IMR-90 (cell line): ENCODE measurements around the gene RNH1. TPM values are rescaled to one million over a fixed set of nuclear protein-coding genes. Genes with fewer than 3 reads are reported as not detected.

ENCODE experiments used
- ATAC-seq: fragments of 200-7000 bp; cut with Tn5 transposase; 2 replicates; pipeline ENCODE4 v1.9.1; 2020; ENCODE audit warnings: low read depth, mild to moderate bottlenecking, moderate library complexity
- BruUV-seq: library from RNA; stranded (reverse); fragments of 400-500 nt; replicated peaks from 2 replicates; lab custom pipeline; 2021; lab: Mats Ljungman, UMichigan
- CTCF ChIA-PET: fragments of 300-600 bp; formaldehyde crosslinking; extraction: SDS; loops from one replicate; lab custom pipeline; 2021; ENCODE audit warnings: antibody characterized with exemption; lab: Yijun Ruan, JAX
- POLR2A ChIA-PET: fragments of 300-600 bp; sonication (Branson Sonifier 250); formaldehyde crosslinking; loops from one replicate; lab custom pipeline; 2022; ENCODE audit warnings: antibody characterized with exemption; ENCODE audit not compliant: unreplicated experiment; lab: Charles Lee
- DNase-seq: peaks from one replicate; pipeline ENCODE4 v3.0.0; 2013
- H2AFZ ChIP-seq: replicated peaks from 2 replicates; pipeline ENCODE3; 2013; ENCODE audit warnings: low read length, mild to moderate bottlenecking; ENCODE audit not compliant: poor library complexity
- H2AK5ac ChIP-seq: 2 replicates; pipeline ENCODE4 v1.6.1; 2013; ENCODE audit warnings: low read depth, low read length, inconsistent platforms
- H2AK9ac ChIP-seq: replicated peaks from 2 replicates; pipeline ENCODE3; 2013; ENCODE audit warnings: mild to moderate bottlenecking, low read depth, low read length, moderate library complexity; ENCODE audit not compliant: poor library complexity
- H2BK120ac ChIP-seq: 2 replicates; pipeline ENCODE4 v1.6.1; 2013; ENCODE audit warnings: low read depth, low read length, inconsistent platforms
- H2BK15ac ChIP-seq: 3 replicates; pipeline ENCODE4 v1.6.1; 2013; ENCODE audit warnings: low read depth, low read length, inconsistent platforms
- H2BK20ac ChIP-seq: 2 replicates; pipeline ENCODE4 v1.6.1; 2013; ENCODE audit warnings: low read depth, mild to moderate bottlenecking, inconsistent platforms, low read length, moderate library complexity
- H2BK5ac ChIP-seq: 2 replicates; pipeline ENCODE4 v1.6.1; 2013; ENCODE audit warnings: mild to moderate bottlenecking, low read depth, low read length, inconsistent platforms; ENCODE audit not compliant: poor library complexity, severe bottlenecking
- H3K14ac ChIP-seq: replicated peaks from 2 replicates; pipeline ENCODE4 v1.6.1; 2013; ENCODE audit warnings: low read depth, low read length, inconsistent platforms
- H3K18ac ChIP-seq: 2 replicates; pipeline ENCODE4 v1.6.1; 2013; ENCODE audit warnings: low read depth, low read length, control low read depth
- H3K23ac ChIP-seq: 2 replicates; pipeline ENCODE4 v1.6.1; 2013; ENCODE audit warnings: low read depth, low read length, inconsistent platforms
- H3K27ac ChIP-seq: 2 replicates; pipeline ENCODE4 v1.5.1; 2013; ENCODE audit warnings: mild to moderate bottlenecking, control low read depth, low read length; ENCODE audit not compliant: insufficient read depth
- H3K27me3 ChIP-seq: 2 replicates; pipeline ENCODE4 v1.6.1; 2013; ENCODE audit warnings: low read length; ENCODE audit not compliant: control insufficient read depth, insufficient read depth
- H3K36me3 ChIP-seq: 2 replicates; pipeline ENCODE4 v1.6.1; 2013; ENCODE audit warnings: low read length, mixed read lengths; ENCODE audit not compliant: control insufficient read depth, insufficient read depth
- H3K4ac ChIP-seq: 2 replicates; pipeline ENCODE4 v1.6.1; 2013; ENCODE audit warnings: low read depth, low read length, inconsistent platforms
- H3K4me1 ChIP-seq: 2 replicates; pipeline ENCODE4 v1.6.1; 2013; ENCODE audit warnings: low read length, mixed read lengths; ENCODE audit not compliant: control insufficient read depth, insufficient read depth
- H3K4me2 ChIP-seq: 2 replicates; pipeline ENCODE4 v1.6.1; 2013; ENCODE audit warnings: low read depth, mild to moderate bottlenecking, control low read depth, low read length, moderate library complexity
- H3K4me3 ChIP-seq: 2 replicates; pipeline ENCODE4 v1.5.1; 2013; ENCODE audit warnings: low read depth, mild to moderate bottlenecking, control low read depth, low read length, moderate library complexity; ENCODE audit not compliant: insufficient read depth
- H3K56ac ChIP-seq: 2 replicates; pipeline ENCODE4 v1.6.1; 2013; ENCODE audit warnings: low read length, inconsistent platforms; ENCODE audit not compliant: insufficient read depth; ENCODE audit errors: extremely low read depth
- H3K79me1 ChIP-seq, 2 experiments: 2 replicates each; pipeline ENCODE4 v1.6.1; 2013; ENCODE audit warnings: low read length in 2 of 2, inconsistent platforms in 1 of 2, low read depth in 1 of 2
- H3K9ac ChIP-seq: 2 replicates; pipeline ENCODE4 v1.6.1; 2013; ENCODE audit warnings: low read depth, low read length, control low read depth
- H3K9me1 ChIP-seq: 2 replicates; pipeline ENCODE4 v1.6.1; 2013; ENCODE audit warnings: low read length, inconsistent platforms; ENCODE audit not compliant: insufficient read depth
- H3K9me3 ChIP-seq: 2 replicates; pipeline ENCODE4 v1.6.1; 2013; ENCODE audit warnings: low read length; ENCODE audit not compliant: control insufficient read depth, insufficient read depth
- H4K20me1 ChIP-seq: 2 replicates; pipeline ENCODE4 v1.6.1; 2013; ENCODE audit warnings: low read length, inconsistent platforms; ENCODE audit not compliant: insufficient read depth
- H4K5ac ChIP-seq: 2 replicates; pipeline ENCODE4 v1.6.1; 2013; ENCODE audit warnings: mild to moderate bottlenecking, low read depth, low read length, control low read depth
- H4K8ac ChIP-seq, 2 experiments: 2 replicates each; pipeline ENCODE4 v1.6.1; 2013; ENCODE audit warnings: low read depth in 2 of 2, low read length in 2 of 2, control low read depth in 1 of 2, inconsistent platforms in 1 of 2
- H4K91ac ChIP-seq: 2 replicates; pipeline ENCODE4 v1.6.1; 2013; ENCODE audit warnings: low read depth, low read length, inconsistent platforms; ENCODE audit not compliant: insufficient read depth
- BHLHE40 ChIP-seq: fragments of 150-350 bp; IDR thresholded peaks from 2 replicates; pipeline ENCODE4 v1.6.1; 2016; ENCODE audit warnings: mild to moderate bottlenecking, low read depth, low read length
- MXI1 ChIP-seq: IDR thresholded peaks from 2 replicates; pipeline ENCODE4 v1.6.1; 2012; ENCODE audit warnings: low read depth, mild to moderate bottlenecking, low read length, moderate library complexity, borderline replicate concordance
- NFE2L2 ChIP-seq: fragments of 150-350 bp; IDR thresholded peaks from 2 replicates; pipeline ENCODE4 v1.6.1; 2016; ENCODE audit warnings: low read depth, mild to moderate bottlenecking, low read length
- RFX5 ChIP-seq: IDR thresholded peaks from 2 replicates; pipeline ENCODE4 v1.8.0; 2012; ENCODE audit warnings: low read depth, mild to moderate bottlenecking, low read length, moderate library complexity
- SMC3 ChIP-seq: fragments of 150-350 bp; IDR thresholded peaks from 2 replicates; pipeline ENCODE4 v1.6.1; 2016; ENCODE audit warnings: low read depth, mild to moderate bottlenecking, antibody characterized with exemption, low read length, moderate library complexity
- WGBS, 2 experiments: methylation state at CpG; one replicate each; pipeline versions ENCODE4 v1.1.5 to v1.1.7; 2013; ENCODE audit warnings: missing lambda C conversion rate in 2 of 2; ENCODE audit not compliant: insufficient read length in 1 of 2; ENCODE audit errors: extremely low coverage in 2 of 2; 5-methylcytosine and 5-hydroxymethylcytosine counted together
- dilution Hi-C: fragments of 300-500 bp; cut with HindIII; formaldehyde crosslinking; loops from one replicate; pipeline ENCODE4 v1.14.3; 2018; ENCODE audit warnings: low sequenced_read_pairs; ENCODE audit not compliant: unreplicated experiment
- in situ Hi-C: fragments of 300-500 bp; cut with MboI; formaldehyde crosslinking; loops from 3 replicates; pipeline ENCODE4 v1.14.3; 2019; ENCODE audit warnings: low sequenced_read_pairs, inconsistent platforms, mixed read lengths
- intact Hi-C: fragments of 100-400 bp; cut with micrococcal nuclease; formaldehyde crosslinking; loops from 2 replicates; pipeline ENCODE4 v1.10.0; 2022
- polyA plus RNA-seq, 3 experiments: library from polyadenylated mRNA; depleted of rRNA; stranded (reverse); fragments of >200 nt; gene quantifications; 2 replicates each; pipeline ENCODE4 v1.2.3, GENCODE V29; 2012; ENCODE audit warnings: low replicate concordance in 1 of 3
- total RNA-seq: library from RNA; depleted of rRNA; stranded (reverse); fragments of >200 nt; gene quantifications from 2 replicates; pipeline ENCODE4 v1.2.3, GENCODE V29; 2012

The RNH1 gene
- total and polyA plus RNA-seq, 2 of the 4 experiments (the other 2 are of a cell fraction): 138 to 247 TPM

- in situ Hi-C loops: no loop called here
- Histone ChIP-seq H4K8ac (no peak overlapping the region), H3K14ac (no peak overlapping the region), H2BK20ac (no peak overlapping the region), H3K9me3 (peaks cover 2% of the 10 kb centered on the region; the same call in 1 of the 2 replicates), H2BK15ac (no peak overlapping the region), H4K5ac (no peak overlapping the region), H2BK5ac (no peak overlapping the region), H3K4ac (no peak overlapping the region), H3K27ac (no peak overlapping the region), H3K79me1 (peaks cover 13 to 37% of the 10 kb centered on the region in 2 experiments; a peak in 3 of 4 replicates), H3K36me3 (peaks cover 71% of the 10 kb centered on the region), H3K4me1 (no peaks in the 10 kb centered on the region), H2AK9ac (peak overlapping the region; percentile 28), H3K9me1 (peaks cover 10% of the 10 kb centered on the region), H3K9ac (no peak overlapping the region), H3K23ac (no peak overlapping the region), H4K20me1 (peaks cover 14% of the 10 kb centered on the region), H2AK5ac (no peak overlapping the region), H3K56ac (no peak overlapping the region), H3K4me3 (no peak overlapping the region), H2AFZ (no peak overlapping the region), H4K91ac (no peak overlapping the region), H3K18ac (no peak overlapping the region), H2BK120ac (no peak overlapping the region), H3K4me2 (no peak overlapping the region), H3K27me3 (no peaks in the 10 kb centered on the region)
- BruUV-seq: no TSS peak
- WGBS, 2 experiments: no CpG with 5 or more reads among the region's 10 CpGs
- POLR2A ChIA-PET: no interaction called here
- ATAC-seq (no peak; the same call in 1 of the 2 replicates), DNase-seq (peak; percentile 51)
- dilution Hi-C loops: no loop called here
- intact Hi-C loops: no loop called here
- CTCF ChIA-PET: no interaction called here
- TF ChIP-seq RFX5 (no peak), BHLHE40 (no peak), NFE2L2 (no peak), MXI1 (no peak), SMC3 (no peak)
Observed at GRCh38 chr11:495537-495931, 11.5 kb downstream of the RNH1 start.
